GM21717 (cell line): Measurements from ENCODE around the gene NTMT2.
A peak's percentile ranks its signal among the peaks of the same experiment; 100 is the strongest.
"Not testable (repeated sequence)": the region's sequence is repeated elsewhere in the genome, so short reads cannot be mapped to it uniquely, and the experiment has no call there.

Source experiments
- ATAC-seq: cut with Tn5 transposase; IDR thresholded peaks from one replicate; pipeline ENCODE4 v1.9.1; 2021; ENCODE audit warnings: mild to moderate bottlenecking, moderate library complexity; ENCODE audit not compliant: unreplicated experiment

Gene NTMT2

DNA sequence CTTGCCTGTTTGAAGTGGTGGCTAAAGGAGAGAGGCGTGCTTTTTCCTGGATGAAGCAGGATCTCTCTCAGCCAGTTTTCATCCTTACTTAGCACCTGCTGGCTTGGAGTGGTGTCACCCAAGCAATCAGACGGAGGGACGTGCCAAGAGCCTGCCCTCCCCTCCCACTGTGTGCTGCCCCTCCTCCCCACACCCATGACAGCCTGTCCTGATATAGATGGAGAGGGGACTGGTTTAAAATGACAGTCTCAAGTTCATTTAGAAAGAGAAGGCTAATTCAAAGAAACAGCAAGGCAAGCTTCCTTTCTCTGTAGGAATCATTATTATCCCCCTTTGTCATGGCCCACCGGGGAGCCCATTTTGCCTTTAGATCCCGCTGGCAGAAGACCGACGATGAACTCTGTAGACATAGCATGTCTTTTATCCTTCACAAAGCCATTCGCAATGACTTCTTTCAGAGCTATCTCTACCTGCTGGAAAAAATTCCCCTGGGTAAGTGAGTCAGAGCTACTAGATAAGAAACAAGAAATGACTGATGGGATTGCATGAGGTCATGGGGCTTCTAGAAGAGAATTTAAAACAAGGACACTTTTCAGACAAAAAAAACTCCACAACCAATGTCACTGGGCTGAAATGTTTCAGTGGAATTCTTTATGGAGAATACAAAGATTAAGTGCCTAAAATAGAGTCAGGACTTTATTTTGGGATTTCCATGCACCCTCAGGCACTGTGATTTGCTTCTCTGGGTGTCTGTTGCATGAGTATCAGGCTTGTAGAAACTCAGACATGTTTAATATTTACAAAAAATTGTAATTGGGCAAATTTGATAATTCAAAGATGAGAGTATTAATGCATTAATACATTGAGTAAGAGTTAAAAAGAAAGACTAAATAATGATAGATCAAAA is at the start of gene NTMT2:
NTMT2 (plus strand) TSS at position 190 of the 907 bp plus-strand sequence; CDS start at position 339, 149 bp downstream.
- ATAC-seq = peak; percentile 49

DNA sequence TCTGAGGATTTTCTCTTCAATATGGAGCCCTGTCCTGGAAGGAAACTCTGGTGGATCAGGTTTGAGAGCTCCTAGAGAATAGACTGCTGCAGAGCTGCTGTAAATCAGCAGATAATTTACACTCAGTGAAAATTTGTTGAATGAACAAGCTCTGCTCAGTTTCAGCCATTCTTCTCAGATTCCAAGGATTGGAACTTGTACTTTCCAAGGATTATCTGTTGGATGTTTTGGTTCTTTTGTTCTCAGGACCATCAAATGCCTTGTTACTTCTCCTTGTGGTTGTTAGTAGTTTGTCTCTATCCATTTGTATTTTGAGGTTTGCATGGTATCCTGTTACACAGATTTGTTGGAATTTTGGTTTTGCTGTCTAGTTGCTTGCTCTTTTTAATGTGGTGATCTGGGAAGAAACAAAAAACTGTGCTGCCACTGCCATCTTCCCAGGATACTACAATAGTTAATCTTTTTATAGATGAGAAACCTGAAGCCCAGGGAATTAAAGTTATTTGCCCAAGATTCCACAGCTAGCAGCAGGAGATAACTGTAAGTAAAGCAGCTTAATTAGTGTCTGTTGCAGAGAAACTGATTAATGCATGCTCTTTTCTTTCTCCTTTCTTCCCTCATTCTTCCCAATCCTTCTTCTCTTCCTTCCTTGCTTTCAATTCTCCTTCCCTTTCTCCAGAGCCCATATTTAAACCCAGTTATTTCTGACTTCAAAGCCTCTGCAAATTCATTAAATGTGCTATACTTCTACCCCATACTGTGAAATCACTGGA is 49.6 kb upstream of the NTMT2 start:
- ATAC-seq = no peak

- no peak for ATAC-seq
Observed at GRCh38 chr1:170096806-170097340, 48.9 kb upstream of the NTMT2 start.

- no peak for ATAC-seq
Observed at GRCh38 chr1:170097449-170097948, 48.3 kb upstream of the NTMT2 start.

DNA sequence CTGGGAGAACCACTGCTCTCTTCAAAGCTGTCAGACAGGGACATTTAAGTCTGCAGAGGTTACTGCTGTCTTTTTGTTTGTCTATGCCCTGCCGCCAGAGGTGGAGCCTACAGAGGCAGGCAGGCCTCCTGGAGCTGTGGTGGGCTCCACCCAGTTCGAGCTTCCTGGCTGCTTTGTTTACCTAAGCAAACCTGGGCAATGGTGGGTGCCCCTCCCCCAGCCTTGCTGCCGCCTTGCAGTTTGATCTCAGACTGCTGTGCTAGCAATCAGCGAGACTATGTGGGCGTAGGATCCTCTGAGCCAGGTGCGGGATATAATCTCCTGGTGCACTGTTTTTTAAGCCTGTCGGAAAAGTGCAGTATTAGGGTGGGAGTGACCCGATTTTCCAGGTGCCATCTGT is 32.6 kb upstream of the NTMT2 start:
- not testable (repeated sequence) for ATAC-seq

- no peak for ATAC-seq
Observed at GRCh38 chr1:170114906-170115305, 30.9 kb upstream of the NTMT2 start.

DNA sequence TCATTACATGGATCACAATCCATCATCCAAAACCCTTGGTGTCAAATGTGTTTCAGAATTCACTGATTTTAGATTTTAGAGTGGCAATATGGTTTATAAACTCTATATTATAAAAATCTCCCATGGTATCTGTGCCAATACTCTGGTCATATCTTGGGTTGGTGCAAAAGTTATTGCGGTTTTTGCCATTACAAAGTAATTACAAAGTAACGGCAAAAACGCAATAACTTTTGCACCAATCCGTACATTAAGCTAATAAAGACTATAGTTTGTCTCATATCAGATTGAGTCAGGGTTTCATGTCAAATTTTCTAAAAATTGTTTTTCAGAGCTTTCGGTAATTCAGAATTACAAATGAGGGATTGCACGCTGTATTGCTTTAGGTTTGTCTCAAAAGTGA is 23.4 kb upstream of the NTMT2 start:
- no peak for ATAC-seq

- ATAC-seq = no peak
Observed at GRCh38 chr1:170125269-170125668, 20.5 kb upstream of the NTMT2 start.

- ATAC-seq = peak; percentile 100
Observed at GRCh38 chr1:170126696-170127095, 19.1 kb upstream of the NTMT2 start.

GRCh38 chr1:170131450-170131849 is 14.3 kb upstream of the NTMT2 start:
- no peak for ATAC-seq

DNA sequence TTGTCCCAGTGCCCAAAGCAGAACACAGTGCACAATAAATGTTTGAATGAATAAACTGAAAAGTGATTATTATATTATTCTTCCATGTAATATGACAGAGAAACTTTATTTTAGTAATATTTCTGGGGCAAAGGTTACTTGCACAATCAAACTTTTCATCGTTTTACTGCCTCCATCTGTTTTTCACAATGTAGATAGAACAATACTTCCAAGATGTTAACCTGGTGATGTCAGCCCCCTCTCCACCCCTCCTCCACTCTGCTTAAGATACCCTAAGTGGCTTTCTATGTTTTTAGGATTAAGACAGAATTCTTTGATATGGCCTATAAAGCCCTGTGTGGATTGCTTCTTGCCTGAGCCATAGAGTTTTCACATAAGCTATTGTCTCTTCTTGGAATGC is 13.8 kb upstream of the NTMT2 start:
- no peak for ATAC-seq

GRCh38 chr1:170133766-170134495 is 11.8 kb upstream of the NTMT2 start:
- no peak for ATAC-seq

GRCh38 chr1:170134521-170134920 is 11.2 kb upstream of the NTMT2 start:
- ATAC-seq = no peak

- no peak for ATAC-seq
Observed at GRCh38 chr1:170140371-170140770, 5.4 kb upstream of the NTMT2 start.

GRCh38 chr1:170145061-170145460 is 698 bp upstream of the NTMT2 start:
- ATAC-seq = no peak

DNA sequence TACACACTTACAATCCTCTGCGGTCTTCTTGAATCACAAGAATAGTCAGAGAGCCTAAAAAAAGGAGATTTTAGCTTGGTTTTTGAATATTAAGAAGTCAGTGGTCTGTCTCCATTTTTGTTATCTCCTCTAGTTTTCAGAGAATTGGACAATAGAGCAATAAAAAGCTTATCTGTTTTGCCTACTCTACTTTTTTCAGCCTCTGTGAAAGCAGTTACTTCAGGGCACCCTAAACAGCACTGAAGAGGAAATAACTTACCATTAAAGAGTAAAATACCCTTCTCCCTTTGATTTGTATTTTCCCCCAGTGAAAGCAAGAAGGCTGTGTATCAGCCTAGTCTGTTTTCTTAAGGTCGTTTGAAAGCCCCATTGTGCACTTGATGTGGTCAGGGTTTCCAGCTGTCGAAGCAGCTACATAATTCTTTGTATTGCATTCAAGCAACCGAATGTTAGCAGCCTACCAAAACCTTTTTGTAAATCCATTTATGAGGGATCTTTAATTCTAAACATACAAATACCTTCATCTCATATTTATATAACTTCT is 1.0 kb downstream of the NTMT2 start:
- no peak for ATAC-seq

- no peak for ATAC-seq
Observed at GRCh38 chr1:170149241-170149640, 3.5 kb downstream of the NTMT2 start.

- no peak for ATAC-seq
Observed at GRCh38 chr1:170150016-170150415, 4.3 kb downstream of the NTMT2 start.

DNA sequence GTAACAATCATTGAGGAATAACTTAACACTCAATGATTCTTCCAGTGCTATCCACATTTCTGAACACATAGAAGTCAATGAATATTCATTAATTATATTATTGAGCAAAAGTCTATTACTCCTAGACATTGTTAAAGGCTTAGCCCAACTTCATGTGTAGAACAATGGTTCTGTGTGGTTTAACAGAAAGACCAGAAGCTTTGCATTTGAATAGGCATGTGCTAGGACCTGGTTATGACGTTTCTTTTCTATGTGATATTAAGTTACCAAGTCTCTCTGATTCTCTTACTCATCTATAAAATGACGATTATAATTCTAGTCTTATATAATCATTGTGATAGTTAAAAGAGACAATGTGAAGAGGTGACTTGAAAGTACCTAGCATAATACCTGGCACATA is 5.2 kb downstream of the NTMT2 start:
- no peak for ATAC-seq

DNA sequence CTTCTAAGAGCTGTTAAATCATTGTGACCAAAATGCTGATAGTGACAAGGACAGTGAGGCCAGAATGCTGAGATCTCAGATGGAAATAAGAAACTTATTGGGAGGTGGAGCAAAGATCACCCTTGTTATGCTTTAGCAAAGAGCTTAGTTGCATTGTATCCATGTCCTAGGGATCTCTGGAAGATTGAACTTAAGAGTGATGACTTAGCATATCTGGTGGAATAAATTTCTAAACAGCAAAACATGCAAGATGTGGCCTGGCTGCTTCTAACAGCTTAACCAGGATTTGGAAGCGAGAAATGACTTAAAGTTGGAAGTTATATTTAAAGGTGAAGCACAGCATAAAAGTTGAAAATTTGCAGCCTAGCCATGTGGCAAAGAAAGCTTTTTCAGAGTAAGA is 7.7 kb downstream of the NTMT2 start:
- ATAC-seq = no peak

DNA sequence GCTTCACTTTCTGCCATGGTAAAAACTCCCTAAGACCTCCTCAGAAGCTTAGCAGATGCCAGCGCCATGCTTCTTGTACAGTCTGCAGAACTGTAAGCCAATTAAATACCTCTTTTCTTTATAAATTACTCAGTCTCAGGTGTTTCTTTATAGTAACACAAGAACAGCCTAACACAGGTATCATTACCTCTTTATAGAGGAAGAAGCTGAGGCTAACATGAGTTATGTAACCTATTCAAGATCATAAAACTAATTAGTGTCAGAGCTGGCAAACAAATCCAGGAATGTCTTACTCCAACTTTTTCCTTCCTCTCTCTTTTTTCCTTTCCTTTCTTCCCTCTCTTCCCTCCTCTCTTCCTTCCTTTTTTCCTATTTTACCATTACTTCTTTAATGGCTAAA is 9.3 kb downstream of the NTMT2 start:
- ATAC-seq = no peak
